HG03066 (cell line): ENCODE measurements around the gene TBC1D5.
A peak's percentile ranks its signal among the peaks of the same experiment; 100 is the strongest.
"Not testable (repeated sequence)": the region's sequence is repeated elsewhere in the genome, so short reads cannot be mapped to it uniquely, and the experiment has no call there.

ENCODE experiments used
- ATAC-seq: cut with Tn5 transposase; IDR thresholded peaks from one replicate; pipeline ENCODE4 v1.9.1; 2021; ENCODE audit warnings: low read depth; ENCODE audit not compliant: unreplicated experiment

The TBC1D5 gene

DNA sequence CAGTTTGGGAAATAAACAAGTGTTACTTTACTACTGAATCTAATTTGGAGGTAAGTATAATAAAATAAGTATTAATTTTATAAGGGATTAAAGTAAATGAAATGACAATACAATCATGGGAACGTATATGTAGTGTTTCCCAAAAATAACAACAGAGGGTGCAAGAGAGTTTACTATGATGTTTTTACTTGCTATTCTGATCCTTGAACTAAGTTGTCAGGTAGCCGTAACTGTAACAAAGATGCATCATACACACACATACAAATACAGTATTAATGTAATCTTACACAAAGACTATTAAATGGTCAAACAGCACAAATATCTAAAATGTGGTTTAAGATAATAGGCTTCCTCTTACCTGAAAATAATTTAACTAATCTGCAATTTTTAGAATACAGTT lies 311.4 kb downstream of the TBC1D5 start:
- ATAC-seq = peak; percentile 55

DNA sequence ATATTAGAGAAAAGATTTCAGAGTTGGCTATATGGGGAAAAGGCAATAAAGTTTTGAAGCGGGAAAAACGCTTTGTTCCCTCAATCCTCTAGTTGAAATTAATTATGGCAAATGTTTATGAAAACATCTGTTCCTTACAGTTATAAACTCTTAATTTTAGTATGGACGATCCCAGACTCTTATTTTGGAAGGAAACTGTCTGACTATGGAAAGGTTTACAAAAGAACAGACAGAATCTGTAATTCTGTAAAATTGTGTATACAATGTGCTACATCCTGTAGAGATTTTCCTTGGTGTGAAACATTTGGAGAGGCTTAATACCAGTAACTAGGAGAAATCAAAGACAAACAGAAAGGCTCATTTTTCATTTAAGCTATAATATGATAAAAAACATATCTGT lies 311.8 kb downstream of the TBC1D5 start:
- ATAC-seq = no peak

DNA sequence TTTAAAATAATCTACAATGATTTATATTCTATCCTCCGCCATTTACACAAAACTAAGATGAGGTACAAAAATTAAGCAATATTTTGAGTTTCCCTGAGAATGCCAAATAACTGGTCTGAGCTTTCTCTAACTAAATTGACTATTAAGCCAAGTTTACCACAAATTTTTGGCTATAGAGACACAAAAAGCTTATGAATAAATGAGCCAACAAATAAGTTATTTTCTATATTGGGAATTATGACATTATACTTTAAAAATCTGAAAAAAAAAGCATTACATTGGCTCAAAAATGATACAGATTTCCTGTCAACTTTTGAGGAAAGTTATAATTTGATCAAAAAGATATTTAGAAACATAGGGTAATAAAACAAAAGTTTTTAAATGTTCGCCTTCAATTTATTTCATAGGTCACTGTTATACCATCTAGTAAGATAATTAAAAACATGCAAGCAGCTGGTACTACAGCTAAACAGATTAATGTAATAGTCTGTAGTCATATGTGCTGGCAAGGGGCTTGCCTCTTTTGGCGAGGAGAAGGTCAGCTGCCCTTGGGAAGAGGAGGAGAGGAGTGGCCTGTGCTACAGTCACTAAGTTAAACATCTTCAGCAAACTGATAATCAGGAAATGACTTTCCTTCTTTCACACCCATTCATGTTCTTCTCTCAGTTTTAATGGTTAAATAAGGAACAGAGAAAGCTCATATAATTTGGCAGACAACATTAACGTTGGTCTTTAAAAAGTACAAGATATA lies 318.5 kb downstream of the TBC1D5 start:
- peak; percentile 74 for ATAC-seq

DNA sequence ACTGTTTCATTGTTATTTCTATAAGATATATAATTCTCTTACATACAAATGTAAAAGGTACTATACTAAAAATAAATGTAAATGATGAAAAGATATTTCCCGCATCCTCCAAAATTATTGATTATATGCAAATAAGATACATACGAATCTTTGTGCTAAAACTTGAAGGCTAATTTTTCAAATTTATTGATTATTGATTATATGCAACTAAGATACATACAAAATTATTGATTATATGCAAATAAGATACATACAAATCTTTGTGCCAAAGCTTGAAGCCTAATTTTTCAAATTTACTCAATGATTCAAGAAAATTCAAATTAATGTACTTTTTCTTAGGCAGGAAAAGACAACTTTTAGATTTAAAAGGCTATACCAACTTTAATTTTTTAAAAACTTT lies 319.8 kb downstream of the TBC1D5 start:
- ATAC-seq = no peak

DNA sequence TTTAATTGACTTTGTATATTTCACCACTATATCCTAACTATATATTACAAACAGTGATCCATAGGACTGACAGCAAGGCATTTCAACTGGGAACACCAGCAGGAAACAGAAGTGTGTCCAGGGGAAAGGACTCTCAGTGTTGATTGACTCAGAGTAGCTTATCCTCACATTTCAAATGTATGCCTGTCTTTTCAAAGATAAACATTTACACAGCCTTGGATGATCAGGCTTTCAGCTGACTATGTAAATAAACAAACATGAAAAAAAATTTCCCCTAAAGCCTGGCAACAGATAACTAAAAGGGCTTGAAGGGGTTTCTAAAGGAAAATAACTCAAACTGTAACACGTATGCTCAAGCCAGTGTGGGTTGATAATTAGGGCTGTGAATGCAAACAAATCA lies 321.8 kb downstream of the TBC1D5 start:
- ATAC-seq = no peak

DNA sequence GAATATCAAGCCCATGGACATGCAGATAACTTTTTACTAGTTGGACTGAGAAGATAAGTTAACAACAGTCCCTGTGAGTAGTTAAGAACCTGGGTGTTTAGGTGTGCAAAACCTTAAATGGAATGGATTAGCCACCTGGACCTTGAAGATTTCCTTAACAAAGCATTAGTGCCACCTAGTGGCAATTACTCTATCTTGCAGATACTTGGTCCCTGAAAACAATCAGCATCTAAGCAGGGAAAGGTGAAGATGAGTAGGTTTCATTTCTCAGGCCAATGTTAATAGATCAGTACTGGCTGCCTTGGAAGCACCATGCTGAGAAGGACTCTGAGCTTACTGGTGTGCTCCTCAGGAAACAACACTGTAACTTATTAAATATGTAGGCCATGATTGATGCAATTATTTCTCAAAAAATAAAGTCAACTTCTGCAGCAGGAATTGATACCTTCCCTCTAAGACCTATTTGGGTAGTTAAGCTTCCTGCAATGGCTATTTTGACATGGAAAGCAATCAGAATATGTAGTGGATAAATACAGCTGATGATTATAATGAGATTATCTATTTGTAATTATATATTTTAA lies 329.4 kb downstream of the TBC1D5 start:
- ATAC-seq = peak; percentile 91

DNA sequence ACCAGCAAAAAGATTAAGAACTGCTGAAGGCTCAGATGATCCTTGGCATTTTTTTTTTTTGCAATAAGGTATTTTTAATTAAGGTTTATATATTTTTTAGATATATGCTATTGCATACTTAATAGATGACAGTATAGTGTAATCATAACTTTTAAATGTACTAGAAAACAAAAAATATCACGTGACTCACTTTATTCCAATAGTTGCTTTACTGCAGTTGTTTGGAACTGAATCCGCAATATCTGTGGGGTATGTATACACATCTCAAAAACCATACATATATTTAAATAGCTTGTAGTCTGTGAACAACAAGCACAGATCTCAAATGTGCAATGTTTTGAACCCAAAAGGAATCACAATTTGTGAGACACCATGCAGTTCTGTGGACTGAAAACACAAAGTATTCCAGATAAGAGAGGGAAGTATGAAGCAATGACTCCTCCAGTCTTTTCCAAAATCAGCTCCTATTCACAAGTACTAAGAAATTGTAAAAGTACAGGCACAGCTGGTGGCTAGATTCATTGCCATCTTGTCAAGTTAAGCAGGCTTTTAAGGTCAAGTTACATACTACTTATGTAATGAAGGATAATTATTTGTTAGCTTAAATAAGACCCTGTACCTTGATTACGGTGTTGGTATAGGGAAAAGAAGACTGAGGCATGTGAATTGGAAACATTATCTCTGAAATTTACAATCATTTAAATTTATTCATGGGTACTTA lies 331.1 kb downstream of the TBC1D5 start:
- no peak for ATAC-seq

DNA sequence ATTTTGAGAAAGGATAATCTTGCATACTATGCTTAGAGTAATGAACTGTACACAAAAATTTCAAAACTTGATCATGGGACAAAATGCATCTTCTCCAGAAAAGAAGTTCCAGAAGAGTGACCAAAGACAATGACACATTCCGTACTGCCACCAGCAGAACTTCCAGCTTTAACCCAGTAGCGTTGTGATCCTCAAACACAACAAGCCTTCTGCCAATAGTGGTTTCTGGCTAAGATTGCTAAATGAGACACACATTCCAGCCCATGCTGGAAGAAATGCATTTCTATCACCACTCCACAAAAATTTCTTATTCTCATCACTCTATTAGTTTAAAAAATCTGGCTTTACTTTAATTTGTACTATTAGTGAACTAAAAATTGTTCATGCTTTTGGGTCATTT lies 334.9 kb downstream of the TBC1D5 start:
- no peak for ATAC-seq

DNA sequence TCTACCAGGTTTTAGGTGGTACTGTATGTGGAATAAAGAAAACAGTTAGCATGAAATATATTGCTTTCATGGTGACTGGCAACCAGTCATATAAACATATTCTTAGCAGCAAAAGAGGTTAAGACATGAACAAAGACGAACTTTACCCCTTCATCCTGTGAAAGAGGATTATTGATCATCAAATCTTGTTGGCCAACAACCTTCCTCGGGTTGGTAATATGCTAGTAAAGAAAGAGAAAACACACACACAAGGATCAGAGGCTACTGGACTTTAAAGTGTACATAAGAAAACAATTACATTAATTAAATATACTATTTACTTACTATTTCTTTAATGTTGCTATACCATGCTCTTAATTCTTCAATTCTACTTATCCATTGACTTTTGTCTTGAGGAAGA lies 337.9 kb downstream of the TBC1D5 start:
- ATAC-seq = no peak

DNA sequence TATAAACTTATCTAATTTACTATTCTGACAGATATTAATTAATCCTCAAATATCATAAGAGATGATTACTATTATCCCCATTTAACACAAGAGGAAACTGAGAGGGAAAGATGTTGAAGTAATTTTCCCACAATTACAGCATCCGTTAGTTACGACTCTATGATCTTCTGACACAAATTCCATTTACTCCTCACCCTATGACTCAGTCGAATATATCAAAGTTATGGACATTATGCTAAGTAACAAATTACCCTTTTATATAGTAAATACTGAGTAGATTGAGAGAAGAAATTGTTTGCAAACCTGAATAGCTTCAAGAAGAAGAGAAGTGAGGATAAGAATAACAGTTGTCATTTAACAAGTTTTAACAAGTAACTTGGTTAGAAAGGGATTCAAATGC lies 340.0 kb downstream of the TBC1D5 start:
- ATAC-seq = no peak

DNA sequence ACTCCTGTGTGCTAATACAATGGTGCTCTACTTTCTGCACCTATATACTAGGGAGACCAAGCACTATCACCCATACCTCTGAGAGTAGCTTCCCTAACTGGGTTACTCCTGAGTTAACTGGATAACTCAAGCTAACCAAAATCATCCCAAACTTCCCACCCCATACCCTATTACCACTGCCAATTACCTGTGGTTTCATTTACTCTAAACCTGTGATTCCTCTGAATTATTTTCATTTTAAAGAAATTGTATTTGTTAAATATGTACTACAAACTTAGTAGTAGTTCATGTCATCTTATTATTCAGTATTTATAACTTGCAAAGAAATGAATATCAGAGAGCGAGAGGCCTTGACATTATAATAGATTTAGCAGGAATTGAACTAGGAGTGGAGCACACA lies 340.5 kb downstream of the TBC1D5 start:
- ATAC-seq = no peak

DNA sequence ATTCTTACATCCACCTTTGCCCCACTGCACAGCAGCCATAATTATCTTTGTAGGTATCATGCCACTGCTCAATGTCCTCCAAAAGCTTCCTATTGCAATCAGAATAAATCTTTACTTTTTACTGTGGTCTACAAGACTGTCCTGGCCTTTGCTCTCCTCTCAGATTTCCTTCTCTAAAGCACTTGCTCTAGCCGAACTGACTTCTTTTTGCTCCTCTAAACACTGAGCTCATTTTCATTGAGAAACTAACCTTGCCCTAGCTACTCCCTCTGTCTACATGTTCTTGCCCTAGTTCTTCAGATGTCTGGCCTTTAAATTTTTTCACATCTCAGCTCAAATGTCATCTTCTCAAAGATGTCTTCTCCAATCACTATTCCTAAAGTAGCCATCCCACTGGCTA lies 342.8 kb downstream of the TBC1D5 start:
- peak; percentile 47 for ATAC-seq

DNA sequence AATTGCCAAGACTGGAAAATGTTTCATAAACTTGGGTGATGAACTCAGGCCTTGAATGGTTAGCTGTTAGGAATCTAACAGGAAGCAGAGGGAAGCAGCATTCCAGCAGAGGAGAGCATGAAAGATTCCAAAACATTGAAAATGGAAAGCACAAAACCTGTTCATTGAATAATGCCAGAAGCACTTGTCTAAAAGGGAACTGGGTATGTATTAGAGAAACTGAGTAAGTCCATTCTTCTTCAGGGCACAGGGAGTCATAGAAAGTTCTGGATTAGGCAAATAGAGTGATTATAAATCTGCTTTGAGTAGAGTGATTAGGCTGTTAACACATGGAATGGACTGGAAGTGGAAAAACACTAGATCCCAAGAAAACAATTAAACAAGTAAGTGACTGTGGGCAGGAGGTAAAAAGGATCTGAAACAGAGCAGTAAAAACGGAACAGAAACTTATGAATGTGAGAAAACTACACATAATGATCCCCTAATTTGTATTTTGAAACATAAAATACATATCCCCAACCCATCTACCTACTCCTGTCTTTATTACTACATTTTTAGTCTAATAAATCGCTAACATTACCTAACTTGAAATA lies 343.4 kb downstream of the TBC1D5 start:
- peak; percentile 99 for ATAC-seq

DNA sequence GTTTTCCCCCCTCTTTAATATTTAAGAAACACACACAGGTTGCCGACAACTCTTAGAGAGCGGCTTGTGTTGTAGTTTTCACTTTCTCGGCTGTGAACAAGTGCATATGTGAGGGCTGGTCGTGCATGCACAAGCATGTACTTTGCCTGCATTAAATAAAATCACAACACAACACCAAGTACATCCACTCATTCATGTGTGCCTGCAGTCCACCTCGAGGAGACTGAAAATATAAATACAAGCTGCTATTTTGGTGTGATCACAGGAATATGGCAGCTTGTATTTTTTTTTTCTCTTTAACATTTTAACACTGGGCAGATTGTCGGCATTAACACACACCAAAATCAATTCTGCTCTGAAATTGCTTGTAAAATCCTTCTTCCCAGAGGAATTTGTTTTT lies 346.4 kb downstream of the TBC1D5 start:
- ATAC-seq = no peak

DNA sequence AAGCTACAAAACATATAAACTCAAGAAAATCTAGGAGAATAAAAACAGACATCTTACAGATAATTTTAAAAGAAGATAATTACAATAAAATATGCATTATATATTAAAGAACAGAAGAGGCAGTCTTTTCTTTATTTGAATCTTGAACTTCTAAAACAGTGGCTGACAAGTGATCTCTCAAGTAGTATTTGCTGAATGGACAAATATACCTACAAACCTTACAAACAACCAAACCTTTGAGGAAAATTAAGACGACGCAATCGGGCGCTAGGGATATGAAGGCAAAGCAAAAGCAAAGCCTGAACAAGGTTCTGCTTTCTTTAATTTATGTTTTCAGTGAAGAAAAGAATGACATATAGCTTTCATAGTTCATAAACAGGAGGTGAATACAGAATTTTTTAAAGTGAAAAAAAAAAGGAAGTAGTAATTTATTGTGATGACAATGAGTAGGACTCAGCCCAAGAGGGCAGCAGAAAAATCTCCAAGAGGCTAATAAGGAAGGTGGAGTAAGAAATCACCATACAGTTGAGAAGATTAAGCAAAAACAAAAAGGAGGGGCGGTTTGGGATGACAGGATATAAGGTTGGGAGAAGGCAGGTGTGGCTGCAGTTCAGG lies 347.8 kb downstream of the TBC1D5 start:
- ATAC-seq = no peak

DNA sequence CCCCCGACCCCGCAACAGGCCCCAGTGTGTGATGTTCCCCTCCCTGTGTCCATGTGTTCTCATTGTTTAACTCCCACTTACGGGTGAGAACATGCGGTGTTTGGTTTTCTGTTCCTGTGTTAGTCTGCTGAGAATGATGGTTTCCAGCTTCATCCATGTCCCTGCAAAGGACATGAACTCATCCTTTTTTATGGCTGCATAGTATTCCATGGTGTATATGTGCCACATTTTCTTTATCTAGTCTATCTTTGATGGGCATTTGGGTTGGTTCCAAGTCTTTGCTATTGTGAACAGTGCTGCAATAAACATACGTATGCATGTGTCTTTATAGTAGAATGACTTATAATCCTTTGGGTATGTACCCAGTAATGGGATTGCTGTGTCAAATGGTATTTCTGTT lies 349.9 kb downstream of the TBC1D5 start:
- not testable (repeated sequence) for ATAC-seq

DNA sequence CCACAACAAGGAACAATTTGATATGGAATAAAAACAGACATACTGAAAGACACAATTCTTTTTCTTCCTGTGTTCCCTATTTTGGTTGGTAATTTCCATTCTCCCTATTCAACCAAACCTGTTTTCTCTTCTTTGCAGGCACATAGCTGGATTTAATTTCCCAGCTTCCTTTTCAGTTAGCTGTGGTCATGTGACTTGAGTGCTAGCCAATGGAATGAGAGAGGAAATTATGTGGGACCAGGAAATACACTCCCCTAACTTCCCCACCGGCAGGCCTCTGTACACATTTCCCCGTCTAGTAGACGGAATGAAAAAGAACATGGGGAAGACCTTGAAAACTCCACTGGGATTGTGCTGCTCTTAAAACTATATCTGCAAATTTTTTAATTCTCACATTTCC lies 351.6 kb downstream of the TBC1D5 start:
- ATAC-seq = no peak

DNA sequence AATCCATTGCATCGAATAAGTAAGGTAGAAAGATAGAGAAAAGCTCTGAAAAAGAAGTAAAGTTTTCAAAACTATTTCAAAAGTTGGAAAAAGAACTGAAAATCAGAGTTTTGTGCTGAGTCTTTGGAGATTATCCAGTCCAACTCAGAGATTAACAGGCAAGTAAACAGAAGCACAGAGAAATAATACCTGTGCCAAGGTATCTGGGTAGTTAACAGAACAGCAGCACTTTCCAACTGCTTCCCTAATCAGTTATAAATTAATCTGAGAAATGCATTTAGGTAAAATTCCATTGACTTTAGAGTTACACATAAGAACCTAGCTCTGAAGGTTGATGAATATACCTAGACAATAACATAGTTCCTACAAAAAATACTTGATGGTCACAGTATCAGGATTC lies 355.3 kb downstream of the TBC1D5 start:
- ATAC-seq = no peak

DNA sequence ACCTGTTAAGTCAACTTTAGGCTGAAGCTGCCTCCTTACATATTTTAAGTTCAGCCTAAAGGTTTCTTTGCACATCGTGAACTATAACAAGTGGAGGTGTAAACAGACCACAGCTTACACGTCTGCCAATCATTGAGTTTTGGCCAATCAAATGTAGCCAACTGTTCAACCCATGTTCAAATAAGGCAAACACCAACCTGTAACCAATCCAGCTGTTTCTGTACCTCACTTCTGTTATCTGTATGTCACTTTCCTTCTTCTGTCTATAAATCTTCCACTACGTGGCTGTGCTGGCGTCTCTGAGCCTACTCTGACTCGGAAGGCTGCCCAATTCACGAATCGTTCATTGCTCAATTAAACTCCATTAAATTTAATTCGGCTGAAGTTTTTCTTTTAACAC lies 356.0 kb downstream of the TBC1D5 start:
- no peak for ATAC-seq

DNA sequence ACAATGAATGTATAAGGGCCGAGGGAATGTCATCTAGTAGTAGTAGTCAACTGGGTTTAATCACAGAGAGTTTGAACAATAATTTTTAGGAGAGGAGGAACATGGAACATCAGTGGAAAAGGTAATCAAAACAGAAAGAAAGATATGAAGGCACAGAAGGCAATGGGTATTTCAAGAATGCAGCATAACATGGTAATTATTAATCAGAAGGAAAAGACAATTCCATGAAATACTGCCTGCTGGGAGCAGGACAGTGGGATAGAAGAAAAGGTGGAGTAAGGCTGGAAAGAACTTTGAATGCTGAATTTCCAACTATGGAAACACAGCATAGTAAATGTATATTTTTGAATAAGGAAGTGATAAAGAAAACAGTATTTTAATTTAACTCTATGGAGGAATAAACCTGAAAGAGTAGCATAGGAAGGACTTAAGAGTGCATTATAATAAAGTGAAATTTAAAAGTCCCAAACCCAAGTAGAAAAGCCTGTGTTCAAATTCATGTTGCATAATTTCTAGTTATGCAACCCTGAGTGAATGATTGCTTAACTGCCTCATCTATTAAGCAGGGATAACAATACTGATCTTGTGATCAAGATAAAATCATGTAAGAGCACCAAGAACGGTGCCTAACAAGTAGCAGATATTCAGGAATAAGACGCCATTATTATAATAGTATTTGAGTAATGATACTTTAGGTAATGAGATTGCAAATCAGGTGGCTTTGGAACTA lies 357.7 kb downstream of the TBC1D5 start:
- ATAC-seq = no peak
